Duodenal mucosa (tissue), 2 donors: ENCODE data around the gene ERCC8.
"Not testable (repeated sequence)": the region's sequence is repeated elsewhere in the genome, so short reads cannot be mapped to it uniquely, and the experiment has no call there.

Experiments used
- H3K27ac ChIP-seq: one replicate; pipeline ENCODE4 v1.7.0; 2013; ENCODE audit warnings: low read depth, low read length
- H3K27me3 ChIP-seq, 2 donors: one replicate each; pipeline ENCODE4 v1.7.0; 2013; ENCODE audit warnings: low read length in 2 of 2, control low read depth in 1 of 2; ENCODE audit not compliant: insufficient read depth in 2 of 2, control insufficient read depth in 1 of 2
- H3K36me3 ChIP-seq, 2 donors: one replicate each; pipeline ENCODE4 v1.7.0; 2013; ENCODE audit warnings: low read length in 2 of 2, control low read depth in 1 of 2; ENCODE audit not compliant: insufficient read depth in 2 of 2, control insufficient read depth in 1 of 2
- H3K4me1 ChIP-seq, 2 donors: one replicate each; pipeline ENCODE4 v1.7.0; 2013; ENCODE audit warnings: low read length in 2 of 2, control low read depth in 1 of 2; ENCODE audit not compliant: insufficient read depth in 2 of 2, control insufficient read depth in 1 of 2
- H3K4me3 ChIP-seq, 2 donors: one replicate each; pipeline ENCODE4 v1.7.0; 2013; ENCODE audit warnings: low read length in 2 of 2, low read depth in 1 of 2
- H3K9ac ChIP-seq, 2 donors: one replicate each; pipeline ENCODE4 v1.7.0; 2013; ENCODE audit warnings: low read length in 2 of 2, low read depth in 1 of 2
- H3K9me3 ChIP-seq, 2 donors: one replicate each; pipeline ENCODE4 v1.7.0; 2013; ENCODE audit warnings: low read length in 2 of 2, control low read depth in 1 of 2; ENCODE audit not compliant: control insufficient read depth in 1 of 2

ERCC8 gene, protein sequence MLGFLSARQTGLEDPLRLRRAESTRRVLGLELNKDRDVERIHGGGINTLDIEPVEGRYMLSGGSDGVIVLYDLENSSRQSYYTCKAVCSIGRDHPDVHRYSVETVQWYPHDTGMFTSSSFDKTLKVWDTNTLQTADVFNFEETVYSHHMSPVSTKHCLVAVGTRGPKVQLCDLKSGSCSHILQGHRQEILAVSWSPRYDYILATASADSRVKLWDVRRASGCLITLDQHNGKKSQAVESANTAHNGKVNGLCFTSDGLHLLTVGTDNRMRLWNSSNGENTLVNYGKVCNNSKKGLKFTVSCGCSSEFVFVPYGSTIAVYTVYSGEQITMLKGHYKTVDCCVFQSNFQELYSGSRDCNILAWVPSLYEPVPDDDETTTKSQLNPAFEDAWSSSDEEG

DNA sequence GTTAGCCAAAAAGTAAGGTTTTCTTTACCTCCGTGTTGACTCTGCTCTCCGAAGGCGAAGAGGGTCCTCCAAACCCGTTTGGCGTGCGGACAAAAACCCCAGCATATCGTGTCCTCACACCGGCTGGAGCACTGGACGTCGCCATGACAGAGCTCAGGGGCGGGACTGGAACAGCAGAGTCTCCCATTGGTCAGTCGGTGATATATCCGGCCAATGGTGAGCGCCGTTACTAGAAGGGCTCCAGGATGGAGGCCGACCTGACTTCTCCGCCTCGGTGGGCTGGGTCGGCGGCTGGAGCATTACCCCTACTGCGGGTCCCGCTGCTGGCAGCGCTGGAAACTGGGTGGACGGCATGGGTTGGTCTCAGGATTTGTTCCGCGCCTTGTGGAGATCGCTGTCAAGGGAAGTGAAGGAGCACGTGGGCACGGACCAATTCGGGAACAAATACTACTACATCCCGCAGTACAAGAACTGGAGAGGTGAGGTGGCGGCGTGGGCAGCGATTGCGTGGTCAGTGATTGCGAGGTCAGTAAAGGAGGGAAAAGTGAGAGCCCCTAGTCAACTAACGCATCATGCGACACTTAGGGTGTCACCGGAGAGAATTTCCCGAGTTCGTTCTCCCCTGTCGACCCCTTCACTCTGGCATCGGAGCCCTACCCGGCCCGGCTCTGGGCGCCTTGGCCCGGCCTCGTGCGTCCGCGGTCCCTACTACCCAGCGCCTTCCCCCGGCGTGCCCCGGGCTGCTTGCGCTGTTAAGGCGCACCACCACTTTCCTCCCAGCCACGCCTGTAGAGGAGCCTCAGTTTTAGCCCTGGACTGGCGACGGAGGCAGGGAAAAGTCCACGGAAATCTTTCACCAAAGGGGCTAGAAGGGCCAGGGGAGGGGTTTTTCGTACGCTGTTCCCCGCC lies at the start of gene ERCC8, which contains the start of gene NDUFAF2:
Gene ERCC8, minus strand, starts transcription at position 167 of the 909 bp plus-strand sequence. Its CDS starts 62 bp downstream, at position 105.
Gene NDUFAF2, plus strand, starts transcription at position 302 of the 909 bp plus-strand sequence. Its CDS starts 51 bp downstream, at position 353.
- H3K36me3 ChIP-seq, result no peaks in the 10 kb centered on the region
- peak within 1 kb of the TSS; percentile 76 to 92 for H3K9ac ChIP-seq
- no peaks in the 10 kb centered on the region for H3K27me3 ChIP-seq
- H3K27ac ChIP-seq, result peak within 1 kb of the TSS; percentile 65
- peak within 1 kb of the TSS; percentile 96 to 100 for H3K4me3 ChIP-seq
- H3K4me1 ChIP-seq, result peaks cover 15 to 19% of the 10 kb centered on the region in 2 donors
- H3K9me3 ChIP-seq, result no peaks in the 10 kb centered on the region

DNA sequence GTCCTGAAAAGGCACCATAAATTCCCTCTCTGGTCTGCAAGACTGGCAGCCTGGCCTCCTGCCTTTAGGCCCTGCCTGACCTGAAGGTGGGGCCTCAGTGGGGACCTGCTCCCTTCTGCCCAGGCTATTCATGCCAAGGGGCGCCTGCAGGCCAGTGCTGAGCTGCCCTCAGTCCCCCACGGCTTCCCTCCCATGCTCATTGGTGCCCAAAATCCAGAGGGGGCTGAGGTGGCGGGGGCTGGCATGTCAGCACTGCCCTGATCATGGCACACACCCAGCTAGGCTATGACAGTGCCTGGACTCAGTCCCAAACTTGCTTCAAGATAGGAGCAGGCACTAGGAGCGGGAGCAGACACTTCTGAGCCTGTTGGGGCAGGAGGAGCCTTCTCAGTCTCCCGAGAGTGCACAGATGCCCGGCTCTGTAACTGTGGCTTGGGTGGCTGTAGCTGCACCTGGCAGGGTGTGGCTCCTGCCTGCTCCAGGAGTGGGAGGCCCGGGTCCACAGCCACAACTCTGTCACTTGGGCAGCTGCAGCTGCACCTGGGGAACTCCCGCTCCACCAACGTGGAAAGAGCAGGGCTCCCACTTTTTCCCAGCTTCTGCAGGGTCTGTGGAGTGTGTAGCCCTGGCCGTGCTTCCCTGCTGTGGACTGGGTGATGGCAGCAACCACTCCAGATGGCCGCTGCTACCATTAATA lies 49.2 kb upstream of the ERCC8 start:
- Histone ChIP-seq H3K27ac (no peak overlapping the region), H3K36me3 (peaks cover 4 to 9% of the 10 kb centered on the region in 2 donors), H3K4me1 (no peaks in the 10 kb centered on the region), H3K4me3 (no peak overlapping the region), H3K27me3 (no peaks in the 10 kb centered on the region), H3K9ac (no peak overlapping the region), H3K9me3 (peaks cover 15 to 18% of the 10 kb centered on the region in 2 donors)

DNA sequence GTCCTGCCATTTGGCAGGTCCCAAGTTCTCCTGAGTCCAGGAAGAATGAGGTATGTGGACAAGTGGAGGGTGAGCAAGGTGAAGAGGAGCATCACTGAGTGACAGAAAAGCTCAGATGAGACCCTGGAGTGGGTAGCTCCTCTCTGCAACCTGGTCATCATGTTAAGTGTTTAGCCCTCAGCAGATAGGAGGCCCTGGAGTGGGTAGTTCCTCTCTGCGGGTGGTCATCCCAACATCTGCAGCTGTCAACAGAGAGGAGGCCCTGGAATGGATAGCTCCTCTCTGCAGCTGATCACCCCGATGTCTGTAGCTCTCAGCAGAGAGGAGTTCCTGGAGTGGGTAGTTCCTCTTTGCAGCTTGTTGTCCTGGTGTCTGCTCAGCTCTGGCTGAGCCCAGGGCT lies 48.6 kb upstream of the ERCC8 start:
- H3K4me1 ChIP-seq, result no peaks in the 10 kb centered on the region
- no peak overlapping the region for H3K4me3 ChIP-seq
- H3K9ac ChIP-seq, result no peak overlapping the region
- no peak overlapping the region for H3K27ac ChIP-seq
- H3K36me3 ChIP-seq, result peaks cover 4 to 9% of the 10 kb centered on the region in 2 donors
- H3K27me3 ChIP-seq, result no peaks in the 10 kb centered on the region
- peaks cover 15 to 18% of the 10 kb centered on the region in 2 donors for H3K9me3 ChIP-seq

DNA sequence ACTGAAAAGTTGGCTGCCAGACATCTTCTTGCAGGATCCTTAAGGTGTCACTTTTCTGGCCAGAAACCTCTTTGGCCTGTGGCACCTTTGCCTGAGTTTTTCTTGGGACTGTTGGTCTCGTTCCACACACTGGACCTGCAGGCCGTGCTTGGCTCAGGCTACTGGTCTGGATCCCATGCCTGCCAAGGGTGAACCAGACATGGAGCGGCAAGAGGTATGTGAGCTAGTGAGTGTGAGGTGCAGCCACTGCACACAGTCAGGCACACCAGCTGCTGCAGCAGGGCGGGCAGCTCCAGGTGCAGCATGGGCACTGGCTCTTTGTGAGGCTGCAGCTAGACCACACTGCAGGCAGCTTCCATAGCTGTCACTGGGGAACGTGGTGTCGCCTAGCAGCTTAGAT lies 48.0 kb upstream of the ERCC8 start:
- Histone ChIP-seq H3K9ac (no peak overlapping the region), H3K4me3 (no peak overlapping the region), H3K27me3 (no peaks in the 10 kb centered on the region), H3K27ac (no peak overlapping the region), H3K9me3 (peaks cover 15 to 18% of the 10 kb centered on the region in 2 donors), H3K36me3 (peaks cover 4 to 9% of the 10 kb centered on the region in 2 donors), H3K4me1 (no peaks in the 10 kb centered on the region)

DNA sequence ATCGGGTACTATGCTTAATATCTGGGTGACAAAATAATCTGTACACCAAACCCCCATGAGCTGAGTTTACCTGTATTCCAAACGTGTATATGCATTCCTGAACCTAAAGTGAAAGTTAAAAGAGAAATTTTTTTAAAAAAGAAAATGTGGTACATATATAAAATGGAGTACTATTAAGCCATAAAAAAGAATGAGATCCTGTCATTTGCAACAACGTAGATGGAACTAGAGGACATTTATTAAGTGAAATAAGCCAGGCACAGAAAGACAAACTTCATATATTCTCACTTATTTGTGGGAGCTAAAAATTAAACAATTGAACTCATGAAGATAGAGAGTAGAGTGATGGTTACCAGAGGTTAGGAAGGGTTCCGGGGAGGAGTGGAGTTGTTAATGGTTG lies 44.9 kb upstream of the ERCC8 start:
- no peak overlapping the region for H3K9ac ChIP-seq
- H3K27ac ChIP-seq, result no peak overlapping the region
- peaks cover 15 to 18% of the 10 kb centered on the region in 2 donors for H3K9me3 ChIP-seq
- peaks cover 4 to 9% of the 10 kb centered on the region in 2 donors for H3K36me3 ChIP-seq
- H3K4me1 ChIP-seq, result no peaks in the 10 kb centered on the region
- no peak overlapping the region for H3K4me3 ChIP-seq
- no peaks in the 10 kb centered on the region for H3K27me3 ChIP-seq

DNA sequence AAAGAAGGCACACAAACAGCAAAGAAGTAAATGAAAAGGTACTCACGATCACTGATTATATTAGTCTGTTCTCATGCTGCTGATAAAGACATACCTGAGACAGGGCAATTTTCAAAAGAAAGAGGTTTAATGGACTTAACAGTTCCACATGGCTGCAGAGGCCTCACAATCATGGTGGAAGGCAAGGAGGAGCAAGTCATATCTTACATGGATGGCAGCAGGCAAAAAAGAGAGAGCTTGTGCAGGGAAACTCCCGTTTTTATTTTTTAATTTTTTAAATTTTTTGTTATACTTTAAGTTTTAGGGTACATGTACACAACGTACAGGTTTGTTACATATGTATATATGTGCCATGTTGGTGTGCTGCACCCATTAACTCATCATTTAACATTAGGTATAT lies 37.3 kb upstream of the ERCC8 start:
- not testable (repeated sequence) for H3K9ac ChIP-seq, H3K36me3 ChIP-seq, H3K4me3 ChIP-seq, H3K9me3 ChIP-seq, H3K4me1 ChIP-seq, H3K27ac ChIP-seq, H3K27me3 ChIP-seq

DNA sequence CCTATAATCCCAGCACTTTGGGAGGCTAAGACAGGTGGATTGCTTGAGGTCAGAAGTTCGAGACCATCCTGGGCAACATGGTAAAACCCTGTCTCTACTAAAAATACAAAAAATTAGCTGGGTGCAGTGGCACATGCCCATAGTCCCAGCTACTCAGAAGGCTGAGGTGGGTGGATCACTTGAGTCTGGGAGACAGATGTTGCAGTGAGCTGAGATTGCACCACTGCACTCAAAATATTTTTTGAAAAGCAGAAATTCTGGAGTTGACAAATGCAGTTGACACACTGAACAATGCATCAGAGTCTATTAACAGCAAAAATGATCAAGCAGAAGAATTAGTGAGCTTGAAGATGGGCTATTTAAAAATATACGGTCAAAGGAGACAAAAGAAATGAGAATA lies 35.6 kb upstream of the ERCC8 start:
- H3K27ac ChIP-seq, result no peak overlapping the region
- H3K4me3 ChIP-seq, result no peak overlapping the region
- no peaks in the 10 kb centered on the region for H3K4me1 ChIP-seq
- no peak overlapping the region for H3K9ac ChIP-seq
- H3K9me3 ChIP-seq, result no peaks in the 10 kb centered on the region
- no peaks in the 10 kb centered on the region for H3K27me3 ChIP-seq
- no peaks in the 10 kb centered on the region for H3K36me3 ChIP-seq

DNA sequence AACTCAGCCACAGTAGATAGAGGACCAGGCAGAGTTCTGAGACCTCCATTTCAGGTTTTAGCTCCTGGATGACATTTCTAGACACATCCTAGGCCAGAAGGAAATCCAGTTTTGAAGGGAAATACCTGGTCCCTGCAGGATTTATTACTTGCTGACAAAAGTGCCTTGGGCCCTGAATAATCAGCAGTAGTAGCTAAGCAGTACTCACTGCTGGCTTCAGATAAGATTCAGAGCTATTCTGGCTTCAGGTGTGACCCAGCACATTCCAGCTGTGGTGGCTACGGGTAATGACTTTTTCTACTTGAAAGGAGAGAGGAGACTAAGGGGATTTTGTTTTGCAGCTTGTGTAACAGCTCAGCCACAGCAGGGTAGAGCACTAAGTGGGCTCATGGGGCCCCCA lies 34.1 kb upstream of the ERCC8 start:
- no peak overlapping the region for H3K27ac ChIP-seq
- no peak overlapping the region for H3K4me3 ChIP-seq
- H3K9ac ChIP-seq, result no peak overlapping the region
- H3K36me3 ChIP-seq, result no peaks in the 10 kb centered on the region
- no peaks in the 10 kb centered on the region for H3K4me1 ChIP-seq
- H3K9me3 ChIP-seq, result no peaks in the 10 kb centered on the region
- H3K27me3 ChIP-seq, result no peaks in the 10 kb centered on the region

DNA sequence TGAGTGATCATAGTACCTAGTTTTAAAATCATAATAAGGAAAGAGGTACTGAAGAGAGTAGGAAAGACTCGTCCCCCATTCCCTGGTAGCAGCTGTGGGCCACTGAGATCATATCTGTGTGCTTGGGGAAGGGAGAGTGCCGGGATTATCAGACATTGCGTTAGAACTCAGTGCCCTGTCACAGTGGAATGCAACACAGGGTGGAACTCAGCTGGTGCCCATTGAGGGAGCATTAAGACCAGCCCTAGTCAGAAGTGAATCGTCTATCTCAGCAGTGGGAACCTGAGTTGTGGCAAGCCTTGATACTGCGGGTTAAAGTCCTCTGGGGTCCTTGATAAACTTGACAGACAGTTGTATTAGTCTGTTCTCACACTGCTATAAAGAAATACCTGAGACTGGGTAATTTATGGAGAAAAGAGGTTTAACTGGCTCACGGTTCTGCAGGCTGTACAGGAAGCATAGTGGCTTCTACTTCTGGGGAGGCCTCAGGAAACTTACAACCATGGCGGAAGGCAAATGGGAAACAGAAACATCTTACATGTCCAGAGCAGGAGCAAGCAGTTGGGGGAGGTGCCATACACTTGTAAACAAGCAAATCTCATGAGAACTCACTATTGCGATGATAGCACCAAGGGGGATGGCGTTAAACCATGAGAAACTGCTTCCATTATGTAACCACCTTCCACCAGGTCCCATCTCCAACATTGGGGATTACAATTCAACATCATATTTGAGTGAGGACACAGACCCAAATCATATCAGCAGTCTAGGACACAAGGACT lies 33.3 kb upstream of the ERCC8 start:
- no peaks in the 10 kb centered on the region for H3K9me3 ChIP-seq
- H3K4me1 ChIP-seq, result no peaks in the 10 kb centered on the region
- H3K27me3 ChIP-seq, result no peaks in the 10 kb centered on the region
- no peak overlapping the region for H3K9ac ChIP-seq
- no peak overlapping the region for H3K4me3 ChIP-seq
- no peaks in the 10 kb centered on the region for H3K36me3 ChIP-seq
- no peak overlapping the region for H3K27ac ChIP-seq
